Upper lobe of left lung (tissue), 4 donors: Measurements from ENCODE around the gene ACACB.

Source experiments
- CTCF ChIP-seq, 6 experiments: fragments of 450-650 bp in 4 of 6; fragments of 200-600 bp in 2 of 6; sonication (generic) in 2 of 6; IDR thresholded peaks; one replicate each; pipeline ENCODE4 v1.5.1; 2016 to 2019; ENCODE audit warnings: antibody characterized with exemption in 6 of 6
- POLR2AphosphoS5 ChIP-seq, 2 donors: sonication (generic); formaldehyde crosslinking; IDR thresholded peaks; one replicate each; pipeline ENCODE4 v1.5.1; 2017; ENCODE audit warnings: antibody characterized with exemption in 2 of 2

DNA sequence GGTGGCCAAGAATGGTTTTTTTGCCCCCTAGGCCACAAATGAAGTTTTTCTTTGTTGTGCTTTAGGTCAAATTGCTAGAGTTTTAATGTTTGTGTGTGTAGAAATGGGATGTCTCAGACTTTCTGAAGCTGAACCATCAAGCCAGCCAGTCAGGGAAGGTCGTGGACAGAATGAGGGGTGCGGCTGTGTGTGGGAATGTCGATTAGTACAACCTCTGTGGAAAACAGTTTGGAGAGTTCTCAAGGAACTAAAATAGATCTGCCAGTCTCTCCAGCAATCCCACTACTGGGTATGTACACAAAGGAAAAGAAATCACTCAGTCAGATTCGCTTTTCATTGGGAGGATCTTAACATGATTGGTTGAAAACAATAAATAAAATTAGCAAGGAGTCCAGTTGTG is 44.5 kb downstream of the ACACB start:
- TF ChIP-seq CTCF (IDR thresholded peaks at IDR 0.05) (no peak), POLR2AphosphoS5 (IDR thresholded peaks at IDR 0.05) (no peak)
